ENCODE measurements around the gene ANKS1B. TPM values are rescaled to one million over a fixed set of nuclear protein-coding genes. Genes with fewer than 3 reads are reported as not detected.
A peak's percentile ranks its signal among the peaks of the same experiment; 100 is the strongest.
"Not testable (repeated sequence)": the region's sequence is repeated elsewhere in the genome, so short reads cannot be mapped to it uniquely, and the experiment has no call there.

ANKS1B gene
- total and polyA plus RNA-seq, 2 of the 4 experiments (the other 2 are of a cell fraction), result 0.17 to 0.18 TPM

DNA sequence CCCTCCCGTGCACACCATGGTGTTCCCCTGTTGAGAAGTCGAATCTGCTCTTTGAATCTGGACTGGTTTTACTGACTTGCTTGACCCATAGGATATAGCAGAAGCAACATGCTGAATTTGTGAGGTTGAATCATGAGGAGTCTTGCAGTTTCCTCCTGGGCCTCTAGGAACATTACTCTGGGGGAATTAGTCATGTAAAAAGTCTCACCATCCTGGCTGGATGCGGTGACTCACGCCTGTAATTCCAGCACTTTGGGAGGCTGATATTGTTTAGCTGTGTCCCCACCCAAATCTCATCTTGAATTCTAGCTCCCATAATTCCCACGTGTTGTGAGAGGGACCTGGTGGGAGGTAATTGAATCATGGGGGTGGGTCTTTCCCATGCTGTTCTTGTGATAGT is 1228.9 kb downstream of the ANKS1B start:
- H3K27me3 ChIP-seq (ENCODE audit: control insufficient read depth, insufficient read depth, low read length); H4K20me1 ChIP-seq (ENCODE audit: insufficient read depth, low read length); H3K4me3 ChIP-seq (ENCODE audit: insufficient read depth, low read depth, low read length); H3K18ac ChIP-seq (ENCODE audit: low read depth, low read length); H2BK20ac ChIP-seq (ENCODE audit: low read depth, low read length); intact Hi-C loops (cut with micrococcal nuclease); H3K9me1 ChIP-seq (ENCODE audit: insufficient read depth, low read length); BruUV-seq (replicated peaks); H3K4me2 ChIP-seq (ENCODE audit: low read depth, low read length); H3K36me3 ChIP-seq (ENCODE audit: control insufficient read depth, insufficient read depth, low read length); H3K4ac ChIP-seq (ENCODE audit: low read depth, low read length); dilution Hi-C loops (cut with HindIII; ENCODE audit: low sequenced_read_pairs, unreplicated experiment); H4K5ac ChIP-seq (ENCODE audit: low read depth, low read length); H2BK15ac ChIP-seq (ENCODE audit: low read depth, low read length); H2AK9ac ChIP-seq (replicated peaks; ENCODE audit: low read depth, low read length, poor library complexity); H3K27ac ChIP-seq (ENCODE audit: insufficient read depth, low read length); POLR2A ChIA-PET (ENCODE audit: unreplicated experiment); H3K79me1 ChIP-seq (ENCODE audit: low read depth in 1 of 2, low read length in 2 of 2); H3K56ac ChIP-seq (ENCODE audit: extremely low read depth, insufficient read depth, low read length); H2AFZ ChIP-seq (replicated peaks; ENCODE audit: low read length, poor library complexity); H3K9ac ChIP-seq (ENCODE audit: low read depth, low read length); CTCF ChIA-PET; in situ Hi-C loops (cut with MboI; ENCODE audit: low sequenced_read_pairs); H2BK5ac ChIP-seq (ENCODE audit: low read depth, low read length, poor library complexity, severe bottlenecking); H4K91ac ChIP-seq (ENCODE audit: insufficient read depth, low read depth, low read length); H3K9me3 ChIP-seq (ENCODE audit: control insufficient read depth, insufficient read depth, low read length); H2AK5ac ChIP-seq (ENCODE audit: low read depth, low read length); H3K4me1 ChIP-seq (ENCODE audit: control insufficient read depth, insufficient read depth, low read length); H3K23ac ChIP-seq (ENCODE audit: low read depth, low read length): not testable (repeated sequence)
- DNase-seq (peak; percentile 79), ATAC-seq (ENCODE audit: low read depth) (0 out of 2 replicates have a peak, but pooled peaks have one; percentile 19)
- TF ChIP-seq FOS (IDR thresholded peaks at IDR 0.05; ENCODE audit: low read depth, low read length), result peak; percentile 54
- TF ChIP-seq CTCF (conservative IDR thresholded peaks at IDR 0.05; ENCODE audit: low read depth, low read length), result 0 out of 2 replicates have a peak, but pooled peaks have one; percentile 17
- WGBS, 2 experiments (ENCODE audit: extremely low coverage in 2 of 2, insufficient read length in 1 of 2), result 100% methylated on average over 1 of the region's 5 CpGs; no CpG with 5 or more reads in 1 of the 2 experiments
- H2BK120ac ChIP-seq (ENCODE audit: low read depth, low read length), result 0 out of 2 replicates have a peak overlapping the region, but pooled peaks have one; percentile 28
- H3K14ac ChIP-seq (replicated peaks; ENCODE audit: low read depth, low read length), result 0 out of 2 replicates have a peak overlapping the region, but pooled peaks have one; percentile 62
- 0 out of 4 replicates have a peak overlapping the region, but pooled peaks of 1 of the 2 experiments have one; percentile 10 for H4K8ac ChIP-seq (ENCODE audit: low read depth in 2 of 2, low read length in 2 of 2)

All from IMR-90 (cell line).